ENCODE measurements around the gene IRGC. TPM values are rescaled to one million over a fixed set of nuclear protein-coding genes. Genes with fewer than 3 reads are reported as not detected.
"Not testable (repeated sequence)": the region's sequence is repeated elsewhere in the genome, so short reads cannot be mapped to it uniquely, and the experiment has no call there.

IRGC gene
- not detected in 2 replicates for total RNA-seq

DNA sequence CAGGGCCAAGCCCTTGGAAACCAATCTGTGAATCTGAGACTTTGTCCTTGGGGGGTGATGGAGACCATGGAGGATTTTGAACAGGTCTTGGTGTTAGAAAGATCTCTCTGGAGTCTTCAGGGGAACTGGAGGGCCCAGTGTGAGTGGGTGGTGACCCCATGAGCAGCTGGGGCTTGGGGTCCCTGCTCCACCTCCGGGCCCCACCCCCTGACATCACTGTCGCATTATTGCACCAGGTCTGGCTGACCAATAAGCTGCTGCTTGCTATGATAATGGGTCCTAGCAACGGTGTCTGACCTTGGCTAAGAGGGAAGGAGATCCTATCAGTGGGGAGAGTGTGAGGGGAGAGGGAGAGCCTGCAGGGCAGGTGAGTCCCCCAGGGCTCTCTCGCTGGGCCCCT is at the start of gene IRGC:
Gene IRGC, plus strand, starts transcription at position 301 of the 400 bp plus-strand sequence. CDS start 2,483 bp downstream, outside the sequence.
- intact Hi-C loops (cut with micrococcal nuclease), result no loop called here

GRCh38 chr19:43667126-43667875 is 48.6 kb upstream of the IRGC start:
- intact Hi-C loops (cut with micrococcal nuclease), result no loop called here

- intact Hi-C loops (cut with micrococcal nuclease), result loop anchor here (1.0 to 2.0 kb wide), 17 partner anchors 28 to 1371 kb away; partner anchors contain the start of genes CLASRP, IRGQ, PHLDB3 and PINLYP
Measured at GRCh38 chr19:43667876-43668405, 47.9 kb upstream of the IRGC start.

DNA sequence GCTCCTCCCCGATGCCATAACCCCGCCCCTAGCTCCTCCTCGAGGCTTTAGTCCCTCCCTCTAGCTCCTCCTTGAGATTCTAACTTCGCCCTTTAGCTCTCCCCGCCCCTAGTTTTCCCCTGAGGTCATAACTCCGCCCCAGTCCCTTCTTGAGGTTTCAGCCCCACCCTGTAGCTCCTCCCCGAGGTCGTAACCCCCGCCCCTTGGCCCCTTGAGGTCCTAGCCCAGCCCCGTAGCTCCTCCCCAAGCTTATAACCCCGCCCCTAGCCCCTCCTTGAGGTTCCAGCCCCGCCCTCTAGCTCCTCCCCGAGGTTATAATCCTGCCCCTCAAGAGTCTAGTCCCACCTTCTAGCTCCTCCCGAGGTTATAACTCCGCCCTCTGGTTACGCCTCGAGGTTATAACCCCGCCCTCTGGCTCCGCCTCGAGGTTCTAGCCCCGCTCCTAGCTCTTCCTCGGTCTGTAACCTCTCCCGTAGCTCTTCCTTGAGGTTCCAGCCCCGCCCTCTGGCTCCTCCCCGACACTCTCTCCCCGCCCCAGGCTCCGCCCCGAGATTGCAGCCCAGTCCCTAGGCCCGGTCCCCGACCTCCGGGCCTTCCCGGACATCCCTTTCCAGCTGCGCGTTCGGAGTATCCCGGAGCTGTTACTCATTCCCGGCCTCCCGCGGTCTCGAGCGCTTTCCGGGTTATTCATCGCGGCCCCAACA is 47.3 kb upstream of the IRGC start:
- intact Hi-C loops (cut with micrococcal nuclease), result loop anchor here (1.0 to 2.0 kb wide), 20 partner anchors 28 to 1370 kb away; partner anchors contain the start of genes CLASRP, IRGQ, PHLDB3 and PINLYP

DNA sequence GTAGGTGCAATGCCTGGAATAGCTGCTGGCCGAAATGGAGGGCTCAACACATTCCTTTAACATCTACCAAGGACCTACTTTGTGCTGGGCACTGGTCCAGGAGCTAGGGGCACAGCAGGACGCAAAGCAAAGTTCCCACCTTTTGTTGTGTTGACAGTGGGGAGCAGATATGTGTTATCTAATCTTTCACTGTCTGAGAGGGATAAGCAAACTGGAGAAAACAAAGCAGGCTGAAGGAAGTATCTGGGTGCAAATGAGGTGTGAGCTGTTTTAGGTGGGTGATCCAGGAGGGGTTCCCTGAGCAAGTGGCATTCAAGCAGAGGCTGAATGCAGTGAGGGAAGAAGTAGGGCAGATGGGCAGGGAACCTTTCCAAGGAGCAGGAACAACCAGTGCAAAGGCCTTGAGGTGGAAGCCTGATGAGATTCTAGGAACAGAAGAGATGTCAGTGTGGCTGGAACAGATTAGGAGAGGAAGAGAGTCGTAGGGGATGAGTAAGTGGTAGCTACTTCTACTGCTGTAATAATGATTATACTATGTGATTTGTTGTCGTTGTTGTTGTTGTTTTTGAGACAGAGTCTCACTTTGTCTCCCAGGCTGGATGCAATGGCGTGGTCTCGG is 43.7 kb upstream of the IRGC start:
- intact Hi-C loops (cut with micrococcal nuclease), result no loop called here

GRCh38 chr19:43673637-43674036 is 42.2 kb upstream of the IRGC start:
- intact Hi-C loops (cut with micrococcal nuclease), result no loop called here

DNA sequence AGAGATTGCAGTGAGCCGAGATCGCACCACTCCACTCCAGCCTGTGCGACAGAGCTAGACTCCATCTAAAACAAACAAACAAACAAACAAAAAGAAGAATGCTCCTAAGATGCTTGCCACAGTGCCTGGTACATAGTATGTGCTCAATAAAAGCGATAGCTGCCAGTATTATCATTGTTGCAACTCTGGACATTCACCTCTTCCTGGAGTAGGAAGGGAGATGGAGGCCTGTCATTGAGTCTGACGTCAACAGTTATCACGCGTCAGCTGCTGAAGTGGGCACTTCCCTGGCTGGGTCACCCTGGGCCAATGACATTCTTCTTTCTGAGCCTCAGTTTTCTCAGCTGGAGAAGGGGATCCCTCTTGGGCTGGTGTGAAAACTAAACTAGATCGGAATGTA is 41.7 kb upstream of the IRGC start:
- intact Hi-C loops (cut with micrococcal nuclease), result no loop called here

- intact Hi-C loops (cut with micrococcal nuclease), result no loop called here
Measured at GRCh38 chr19:43674596-43674995, 41.3 kb upstream of the IRGC start.

DNA sequence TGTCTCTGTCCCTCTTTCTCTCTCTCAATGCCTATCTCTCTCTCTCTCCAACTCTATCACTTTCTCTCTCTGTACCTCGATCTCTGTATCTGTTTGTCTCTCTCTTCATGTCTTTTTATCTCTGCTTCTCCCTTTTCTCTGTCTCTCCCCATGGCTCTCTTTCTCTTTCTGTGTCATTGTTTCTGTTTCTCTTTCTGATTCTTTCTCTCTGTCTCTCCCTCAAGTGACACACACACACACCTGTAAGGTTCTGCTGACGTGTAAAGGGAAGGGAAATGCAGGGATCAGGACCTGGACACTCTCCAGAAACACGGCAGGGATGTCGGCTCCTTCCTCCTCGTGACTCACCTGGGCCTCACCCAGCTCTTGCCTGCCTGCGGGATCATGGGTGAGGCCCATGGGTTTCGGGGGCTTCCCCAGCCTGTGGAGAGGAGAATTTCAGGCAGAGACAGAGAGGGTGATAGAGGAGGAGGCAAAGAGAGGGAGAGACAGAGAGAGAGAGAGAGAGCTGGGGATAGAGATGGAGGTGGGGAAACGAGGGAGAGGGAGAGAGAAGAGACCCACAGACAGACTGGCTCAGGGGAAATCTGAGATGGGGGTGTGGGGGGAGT is 40.5 kb upstream of the IRGC start:
- intact Hi-C loops (cut with micrococcal nuclease), result loop anchor here (1.0 kb wide), 1 partner anchor 26 kb away; no protein-coding TSS in a partner anchor

DNA sequence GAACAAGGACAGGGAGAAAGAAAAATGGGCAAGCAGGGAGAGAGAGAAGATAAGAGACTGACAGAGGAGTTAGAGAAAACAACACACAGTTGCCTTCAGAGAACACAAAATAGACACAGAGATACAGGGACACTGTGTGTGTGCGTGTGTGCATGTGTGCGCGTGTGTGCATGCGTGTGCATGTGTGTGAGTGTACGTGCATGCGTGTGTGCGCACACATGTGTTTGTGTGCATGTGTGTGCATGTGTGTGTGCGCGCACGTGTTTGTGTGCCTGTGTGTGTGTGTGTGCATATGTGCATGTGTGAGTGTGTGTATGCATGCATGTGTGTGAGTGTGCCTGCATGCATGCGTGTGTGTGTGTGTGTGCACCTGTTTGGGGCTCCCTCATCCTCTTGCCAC is 40.0 kb upstream of the IRGC start:
- intact Hi-C loops (cut with micrococcal nuclease), result loop anchor here (1.0 kb wide), 1 partner anchor 25 kb away; no protein-coding TSS in a partner anchor

DNA sequence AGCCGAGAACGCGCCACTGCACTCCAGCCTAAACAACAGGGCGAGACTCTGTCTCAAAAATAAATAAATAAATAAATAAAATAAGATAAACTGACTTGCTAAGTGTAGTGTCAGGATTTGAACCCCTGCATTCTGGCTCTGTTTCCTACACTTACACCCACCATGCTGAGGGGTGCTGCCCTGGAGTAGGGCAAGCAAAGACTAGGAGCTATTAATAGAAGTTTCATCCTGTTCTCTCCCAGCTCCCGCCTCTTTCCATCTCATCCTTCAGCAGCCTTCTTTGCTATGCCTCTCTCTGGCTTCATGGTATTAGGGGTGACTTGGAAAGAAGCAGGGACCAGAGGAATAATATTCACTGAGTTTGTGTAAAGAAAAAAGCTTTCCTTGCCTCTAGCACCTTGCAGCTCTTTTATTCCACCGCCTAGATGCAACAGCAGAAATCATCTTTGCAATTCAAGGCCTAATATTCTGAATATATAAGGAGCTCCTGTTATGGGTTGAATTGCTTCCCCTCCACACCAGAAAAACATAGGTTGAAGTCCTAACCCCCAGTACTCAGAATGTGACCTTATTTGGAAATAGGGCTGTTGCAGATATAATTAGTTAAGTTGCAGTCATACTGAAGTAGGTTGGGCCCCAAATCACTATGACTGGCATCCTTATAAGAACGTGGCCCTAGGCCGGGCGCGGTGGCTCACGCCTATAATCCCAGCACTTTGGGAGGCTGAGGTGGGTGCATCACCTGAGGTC is 37.2 kb upstream of the IRGC start:
- intact Hi-C loops (cut with micrococcal nuclease), result no loop called here

DNA sequence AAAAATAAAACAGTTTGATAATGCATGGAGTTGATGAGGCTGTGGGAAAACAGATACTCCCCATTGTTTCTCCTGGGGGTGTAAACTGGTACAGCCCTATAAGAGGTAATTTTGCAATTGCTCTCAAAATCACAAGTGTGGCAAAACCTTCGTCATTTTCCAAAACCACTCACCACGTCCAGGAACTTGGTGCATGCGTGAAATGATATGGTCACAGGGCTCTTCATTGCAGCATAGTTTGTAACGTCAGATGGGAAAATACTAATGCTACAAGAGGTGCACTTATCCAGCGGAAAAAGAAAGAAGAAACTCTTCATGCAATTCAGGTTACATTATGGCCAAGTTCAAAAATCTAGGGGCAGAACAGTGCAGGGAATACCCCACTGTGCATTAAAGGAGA is 34.1 kb upstream of the IRGC start:
- intact Hi-C loops (cut with micrococcal nuclease), result no loop called here

DNA sequence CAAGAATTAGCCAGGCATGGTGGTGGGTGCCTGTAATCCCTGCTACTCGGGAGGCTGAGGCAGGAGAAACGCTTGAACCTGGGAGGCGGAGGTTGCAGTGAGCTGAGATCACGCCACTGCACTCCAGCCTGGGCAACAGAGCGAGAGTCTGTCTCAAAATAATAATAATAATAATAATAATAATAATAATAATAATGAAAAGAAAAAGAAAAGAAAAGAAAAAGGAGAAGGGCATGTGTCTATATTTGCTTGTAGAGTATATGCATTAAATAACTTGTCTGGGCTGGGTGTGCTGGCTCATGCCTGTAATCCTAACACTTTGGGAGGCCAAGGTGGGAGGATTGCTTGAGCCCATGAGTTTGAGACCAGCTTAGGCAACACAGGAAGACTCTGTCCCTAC is 33.6 kb upstream of the IRGC start:
- intact Hi-C loops (cut with micrococcal nuclease), result not testable (repeated sequence)

DNA sequence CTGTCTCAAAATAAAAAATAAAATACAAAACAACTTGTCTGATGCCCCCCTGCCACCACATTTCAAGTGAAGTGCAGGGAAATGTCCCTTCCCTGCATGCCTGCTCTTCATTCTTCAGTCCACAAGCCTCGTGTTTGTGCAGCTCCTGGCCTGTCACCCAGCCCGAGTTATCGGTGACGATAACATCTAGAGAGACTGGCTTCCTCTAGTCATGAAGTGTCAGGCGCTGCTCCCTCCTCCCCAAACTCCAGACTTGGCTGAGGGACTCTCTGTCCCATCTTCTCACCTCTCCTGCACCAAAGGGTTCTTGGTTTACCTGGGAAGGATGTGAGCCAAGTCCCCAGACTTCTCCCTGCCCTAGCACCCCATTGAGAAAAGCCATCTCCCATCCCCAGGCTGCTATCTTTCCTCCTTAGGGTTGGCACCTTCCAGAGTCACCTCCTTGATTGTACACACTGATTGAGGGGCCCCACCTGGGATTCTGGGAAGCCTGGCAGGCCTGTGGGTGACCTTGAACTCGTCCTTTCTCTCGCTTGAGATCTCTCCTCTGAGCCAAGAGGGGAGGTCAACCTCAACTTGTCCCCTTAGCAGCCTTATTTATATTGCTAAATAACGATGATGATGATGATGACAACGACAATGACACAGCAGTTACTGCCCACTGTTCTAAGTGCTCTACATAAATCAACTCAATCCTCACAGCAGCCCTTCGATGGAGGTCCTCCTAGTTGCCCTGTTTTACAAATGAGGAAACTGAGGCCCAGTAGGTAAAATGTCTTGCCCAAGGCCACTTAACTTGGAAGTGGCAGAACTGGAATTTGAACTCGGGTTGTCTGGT is 32.8 kb upstream of the IRGC start:
- intact Hi-C loops (cut with micrococcal nuclease), result no loop called here

GRCh38 chr19:43683905-43684304 is 32.0 kb upstream of the IRGC start:
- intact Hi-C loops (cut with micrococcal nuclease), result no loop called here

- intact Hi-C loops (cut with micrococcal nuclease), result no loop called here
Measured at GRCh38 chr19:43684326-43684725, 31.6 kb upstream of the IRGC start.

- intact Hi-C loops (cut with micrococcal nuclease), result no loop called here
Measured at GRCh38 chr19:43687660-43687997, 28.2 kb upstream of the IRGC start.

DNA sequence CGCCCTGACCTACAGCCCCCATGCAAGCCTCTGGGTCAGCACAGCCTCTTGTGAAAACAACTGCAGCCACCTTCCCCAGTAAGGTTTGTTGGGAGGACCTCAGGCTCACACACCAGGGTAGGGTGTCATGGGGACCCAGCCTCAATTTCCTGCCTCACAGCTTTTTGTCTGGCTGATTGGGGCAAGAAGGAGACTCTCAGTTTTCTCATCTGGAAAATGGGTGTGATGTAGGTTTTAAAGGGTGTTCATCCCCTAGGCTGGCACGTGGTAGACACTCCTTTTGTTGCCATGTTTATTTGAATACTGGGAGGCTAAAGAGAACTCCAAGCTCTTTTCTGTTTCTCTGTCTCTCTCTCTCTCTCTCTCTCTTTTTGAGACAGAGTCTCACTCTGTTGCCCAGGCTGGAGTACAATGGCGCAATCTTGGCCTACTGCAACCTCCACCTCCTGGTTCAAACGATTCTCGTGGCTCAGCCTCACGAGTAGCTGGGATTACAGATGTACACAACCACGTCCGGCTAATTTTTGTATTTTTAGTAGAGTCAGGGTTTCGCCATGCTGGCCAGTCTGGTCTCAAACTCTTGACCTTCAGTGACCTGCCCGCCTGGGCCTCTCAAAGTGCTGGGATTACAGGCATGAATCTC is 27.7 kb upstream of the IRGC start:
- intact Hi-C loops (cut with micrococcal nuclease), result no loop called here

- intact Hi-C loops (cut with micrococcal nuclease), result no loop called here
Measured at GRCh38 chr19:43690444-43690843, 25.4 kb upstream of the IRGC start.
